Endothelial cell of umbilical vein (primary cell): ENCODE measurements around the gene KIAA1671. TPM values are rescaled to one million over a fixed set of nuclear protein-coding genes. Genes with fewer than 3 reads are reported as not detected.

Experiments used
- polyA plus RNA-seq, 4 experiments: library from polyadenylated mRNA; depleted of rRNA in 3 of 4; stranded (reverse) in 3 of 4; unstranded in 1 of 4; fragments of >200 nt; gene quantifications; 2 replicates each; pipeline versions ENCODE4 v1.2.1 to v1.2.3, GENCODE V29; 2011 to 2012; ENCODE audit warnings: missing spikeins in 1 of 4
- small RNA-seq: library from RNA; depleted of rRNA; stranded (forward); fragments of <200 nt; gene quantifications from one replicate; pipeline ENCODE3, GENCODE V24; 2012; ENCODE audit warnings: low replicate concordance, low read depth; ENCODE audit not compliant: insufficient read depth, insufficient read length
- total RNA-seq: library from RNA; stranded (reverse); gene quantifications from 2 replicates; pipeline ENCODE4 v1.2.3, GENCODE V29; 2021

The KIAA1671 gene
- total and polyA plus RNA-seq, 2 donors (not counting 3 experiments of a cell fraction or from before 2014, with no cell fraction given): 23.1 to 85.1 TPM

Small RNA genes within 50 kb of the gene (small RNA-seq; reads per million reads assigned to genes)
- not detected for gene Z99916.2

Other genes with a start within 250 kb of the KIAA1671 start
- gene PIWIL3, start 178.0 kb upstream of the KIAA1671 start, total RNA-seq: 0.11 TPM in 1 of 2 replicates, not detected in the other
- gene PIWIL3, start 178.0 kb upstream of the KIAA1671 start, polyA plus RNA-seq: not detected in 2 replicates
- gene SGSM1, start 146.5 kb upstream of the KIAA1671 start, total RNA-seq: 0.12 and 1.1 TPM in 2 replicates
- gene SGSM1, start 146.5 kb upstream of the KIAA1671 start, polyA plus RNA-seq: 0.10 and 0.46 TPM in 2 replicates
- gene LHFPL7, start 6.0 kb upstream of the KIAA1671 start, total RNA-seq: not detected in 2 replicates
- not detected in 2 replicates for gene LHFPL7, start 6.0 kb upstream of the KIAA1671 start, polyA plus RNA-seq
- gene CRYBB3, start 247.1 kb downstream of the KIAA1671 start, total RNA-seq: 1.2 and 1.7 TPM in 2 replicates
- gene CRYBB3, start 247.1 kb downstream of the KIAA1671 start, polyA plus RNA-seq: 0.54 and 0.59 TPM in 2 replicates